SH-SY5Y (cell line): ENCODE results near the gene PIP5K1C.

Experiments
- GATA2 ChIP-seq: IDR thresholded peaks from 2 replicates; pipeline ENCODE4 v1.6.1; 2011; ENCODE audit warnings: mild to moderate bottlenecking, low read depth, low read length
- GATA3 ChIP-seq: IDR thresholded peaks from 2 replicates; pipeline ENCODE4 v1.6.1; 2011; ENCODE audit warnings: low read depth, mild to moderate bottlenecking, low read length, moderate library complexity

- TF ChIP-seq GATA2 (no peak), GATA3 (no peak)
Observed at GRCh38 chr19:3625996-3626472, 74.2 kb downstream of the PIP5K1C start.
